Endothelial cell of umbilical vein (primary cell): Measurements from ENCODE around the gene ALDOC. TPM values are rescaled to one million over a fixed set of nuclear protein-coding genes. Genes with fewer than 3 reads are reported as not detected.

Experiments
- BruUV-seq: library from RNA; stranded (reverse); fragments of 400-500 nt; replicated peaks from 2 replicates; lab custom pipeline; 2021; lab: Mats Ljungman, UMichigan
- CTCF ChIA-PET: fragments of 300-600, 350-600 bp; sonication (Branson Sonifier 250); formaldehyde crosslinking; loops from one replicate; lab custom pipeline; 2021; ENCODE audit warnings: antibody characterized with exemption, inconsistent platforms; lab: Charles Lee
- POLR2A ChIA-PET: fragments of 300-600, 350-600 bp; sonication (Branson Sonifier 250); formaldehyde crosslinking; loops from one replicate; lab custom pipeline; 2021; ENCODE audit warnings: antibody characterized with exemption, inconsistent platforms; lab: Charles Lee
- DNase-seq: peaks from one replicate; pipeline ENCODE4 v3.0.0-alpha.2; 2011; ENCODE audit warnings: low read depth, low spot score
- FAIRE-seq: peaks from 2 replicates; lab custom pipeline; 2011; peaks lifted over from hg19 to GRCh38; lab: Jason Lieb, UNC
- H2AFZ ChIP-seq: 2 replicates; pipeline ENCODE4 v1.6.0; 2012; ENCODE audit warnings: low read depth, low read length, control low read depth, inconsistent platforms
- H3K27ac ChIP-seq: 2 replicates; pipeline ENCODE4 v1.5.1; 2011; ENCODE audit warnings: low read depth, mild to moderate bottlenecking, control low read depth, low read length, moderate library complexity; ENCODE audit not compliant: insufficient read depth
- H3K27me3 ChIP-seq, 2 experiments: 2 replicates each; pipeline versions ENCODE4 v1.6.0 to v1.6.1; 2011; ENCODE audit warnings: low read length in 2 of 2, mixed read lengths in 1 of 2; ENCODE audit not compliant: control insufficient read depth in 2 of 2, insufficient read depth in 2 of 2
- H3K36me3 ChIP-seq, 2 experiments: 2 replicates in 1 of 2; 3 replicates in 1 of 2; pipeline ENCODE4 v1.5.1; 2011; ENCODE audit warnings: low read length in 2 of 2, mild to moderate bottlenecking in 1 of 2, moderate library complexity in 1 of 2; ENCODE audit not compliant: control insufficient read depth in 2 of 2, insufficient read depth in 2 of 2; ENCODE audit errors: extremely low read depth in 1 of 2
- H3K4me1 ChIP-seq: 3 replicates; pipeline ENCODE4 v1.5.1; 2011; ENCODE audit warnings: mild to moderate bottlenecking, low read length; ENCODE audit not compliant: control insufficient read depth, insufficient read depth; ENCODE audit errors: extremely low read depth
- H3K4me2 ChIP-seq: 2 replicates; pipeline ENCODE4 v1.6.1; 2011; ENCODE audit warnings: low read length, control low read depth, mixed read lengths; ENCODE audit not compliant: insufficient read depth
- H3K4me3 ChIP-seq, 3 experiments: fragments of 200-600 bp in 1 of 3; sonication (generic), shearing (Covaris generic) in 1 of 3; replicated peaks in 1 of 3; 2 replicates each; pipeline ENCODE4 v1.5.1; 2011 to 2016; ENCODE audit warnings: control low read depth in 3 of 3, low read length in 3 of 3, mild to moderate bottlenecking in 2 of 3, inconsistent platforms in 1 of 3, low read depth in 1 of 3, moderate library complexity in 1 of 3; ENCODE audit not compliant: insufficient read depth in 1 of 3
- H3K79me2 ChIP-seq: 2 replicates; pipeline ENCODE4 v1.6.0; 2012; ENCODE audit warnings: low read length, inconsistent platforms; ENCODE audit not compliant: control insufficient read depth, insufficient read depth
- H3K9ac ChIP-seq: replicated peaks from 2 replicates; pipeline ENCODE3; 2011; ENCODE audit warnings: low read length, control low read depth; ENCODE audit not compliant: insufficient read depth; ENCODE audit errors: extremely low read depth
- H3K9me1 ChIP-seq: replicated peaks from 3 replicates; pipeline ENCODE4 v1.6.0; 2011; ENCODE audit warnings: mild to moderate bottlenecking, low read length; ENCODE audit not compliant: control insufficient read depth, insufficient read depth; ENCODE audit errors: extremely low read depth
- H3K9me3 ChIP-seq: replicated peaks from 2 replicates; pipeline ENCODE4 v1.5.1; 2012; ENCODE audit warnings: low read length, inconsistent platforms; ENCODE audit not compliant: control insufficient read depth, insufficient read depth
- H4K20me1 ChIP-seq: replicated peaks from 2 replicates; pipeline ENCODE3; 2011; ENCODE audit warnings: mild to moderate bottlenecking, low read length; ENCODE audit not compliant: control insufficient read depth, insufficient read depth; ENCODE audit errors: extremely low read depth
- CTCF ChIP-seq, 2 donors: IDR thresholded peaks; 1 replicate in 1 of 2; 2 replicates in 1 of 2; pipeline ENCODE4 v1.5.1; 2011; ENCODE audit warnings: low read length in 2 of 2, mild to moderate bottlenecking in 2 of 2, moderate library complexity in 2 of 2, control low read depth in 1 of 2, inconsistent platforms in 1 of 2, low read depth in 1 of 2; ENCODE audit not compliant: insufficient read depth in 1 of 2; ENCODE audit errors: extremely low read depth in 1 of 2
- EZH2 ChIP-seq: IDR thresholded peaks from 2 replicates; pipeline ENCODE4 v1.6.1; 2012; ENCODE audit warnings: borderline replicate concordance, low read depth, mild to moderate bottlenecking, moderate library complexity, low read length, inconsistent platforms; ENCODE audit not compliant: severe bottlenecking
- FOS ChIP-seq: IDR thresholded peaks from 2 replicates; pipeline ENCODE4 v1.6.1; 2011; ENCODE audit warnings: mild to moderate bottlenecking, low read length, moderate library complexity, borderline replicate concordance; ENCODE audit not compliant: insufficient read depth
- GATA2 ChIP-seq: IDR thresholded peaks from 2 replicates; pipeline ENCODE4 v1.7.0; 2011; ENCODE audit warnings: low read depth, mild to moderate bottlenecking, moderate library complexity, mixed read lengths, low read length; ENCODE audit not compliant: insufficient read length, insufficient read depth
- JUN ChIP-seq: IDR thresholded peaks from 2 replicates; pipeline ENCODE4 v1.6.1; 2011; ENCODE audit warnings: borderline replicate concordance, low read depth; ENCODE audit not compliant: insufficient read length, insufficient read depth
- MAX ChIP-seq: IDR thresholded peaks from 2 replicates; pipeline ENCODE4 v1.6.1; 2011; ENCODE audit not compliant: insufficient read depth, insufficient read length
- MYC ChIP-seq: IDR thresholded peaks from one replicate; pipeline ENCODE4 v1.6.1; 2011; ENCODE audit warnings: mild to moderate bottlenecking, low read depth, low read length
- POLR2A ChIP-seq: IDR thresholded peaks from 2 replicates; pipeline ENCODE4 v1.6.1; 2012; ENCODE audit warnings: low read depth, mild to moderate bottlenecking, control low read depth, low read length
- POLR2AphosphoS5 ChIP-seq: IDR thresholded peaks from 2 replicates; pipeline ENCODE4 v1.6.1; 2012; ENCODE audit warnings: low read depth, mild to moderate bottlenecking, control low read depth, low read length, moderate library complexity; ENCODE audit not compliant: insufficient read depth
- dilution Hi-C: fragments of 300-500 bp; cut with MboI; formaldehyde crosslinking; loops from one replicate; pipeline ENCODE4 v1.15.0; 2019; ENCODE audit warnings: low sequenced_read_pairs; ENCODE audit not compliant: extremely low pct_ligation_motif_present
- intact Hi-C: fragments of 100-400 bp; cut with micrococcal nuclease; formaldehyde crosslinking; loops from one replicate; pipeline ENCODE4 v1.10.0; 2022
- polyA plus RNA-seq, 4 experiments: library from polyadenylated mRNA; depleted of rRNA in 3 of 4; stranded (reverse) in 3 of 4; unstranded in 1 of 4; fragments of >200 nt; gene quantifications; 2 replicates each; pipeline versions ENCODE4 v1.2.1 to v1.2.3, GENCODE V29; 2011 to 2012; ENCODE audit warnings: missing spikeins in 1 of 4
- total RNA-seq: library from RNA; stranded (reverse); gene quantifications from 2 replicates; pipeline ENCODE4 v1.2.3, GENCODE V29; 2021

The ALDOC gene
- total and polyA plus RNA-seq, 2 donors (not counting 3 experiments of a cell fraction or from before 2014, with no cell fraction given), result 7.2 to 18.9 TPM

- TF ChIP-seq POLR2AphosphoS5 (no peak), FOS (no peak), EZH2 (no peak), POLR2A (no peak), JUN (no peak), MYC (no peak), GATA2 (no peak), CTCF (IDR thresholded peaks at IDR 0.05; ENCODE audit: extremely low read depth in 1 of 2, insufficient read depth in 1 of 2, low read depth in 1 of 2, low read length in 2 of 2) (no peak), MAX (no peak)
- H3K79me2 ChIP-seq, result peaks cover 17% of the 10 kb centered on the region
- H3K9me1 ChIP-seq, result no peaks in the 10 kb centered on the region
- H4K20me1 ChIP-seq, result no peaks in the 10 kb centered on the region
- H3K4me1 ChIP-seq, result peaks cover 10% of the 10 kb centered on the region
- BruUV-seq, result no TSS peak
- H3K4me3 ChIP-seq, result peak overlapping the region; percentile 52 to 73 (median 64)
- no peaks in the 10 kb centered on the region for H3K9me3 ChIP-seq
- peak overlapping the region; percentile 62 for H3K9ac ChIP-seq
- FAIRE-seq (no peak), DNase-seq (peak; percentile 37)
- intact Hi-C loops, result loop anchor here (2.0 kb wide), 1 partner anchor 18 kb away; the partner anchor contains the start of gene UNC119
- ChIA-PET POLR2A (interaction anchor here (1.0 kb wide), 1 partner anchor 25 kb away, joined by 5 read pairs; no protein-coding TSS in a partner anchor), CTCF (interaction anchor here (1.0 to 1.8 kb wide), 11 partner anchors 10 to 76 kb away, joined by 3 to 9 read pairs (median 3); no protein-coding TSS in a partner anchor)
- H3K4me2 ChIP-seq, result peak overlapping the region; percentile 84
- dilution Hi-C loops, result no loop called here
- no peaks in the 10 kb centered on the region for H3K27me3 ChIP-seq
- H2AFZ ChIP-seq, result peak overlapping the region; percentile 66
- peak overlapping the region; percentile 15 for H3K27ac ChIP-seq
- no peaks in the 10 kb centered on the region for H3K36me3 ChIP-seq
Measured at GRCh38 chr17:28570716-28571360, 5.9 kb downstream of the ALDOC start.
